ENCODE results near the gene SOCS7.
"Not testable (repeated sequence)": the region's sequence is repeated elsewhere in the genome, so short reads cannot be mapped to it uniquely, and the experiment has no call there.

Gene SOCS7

DNA sequence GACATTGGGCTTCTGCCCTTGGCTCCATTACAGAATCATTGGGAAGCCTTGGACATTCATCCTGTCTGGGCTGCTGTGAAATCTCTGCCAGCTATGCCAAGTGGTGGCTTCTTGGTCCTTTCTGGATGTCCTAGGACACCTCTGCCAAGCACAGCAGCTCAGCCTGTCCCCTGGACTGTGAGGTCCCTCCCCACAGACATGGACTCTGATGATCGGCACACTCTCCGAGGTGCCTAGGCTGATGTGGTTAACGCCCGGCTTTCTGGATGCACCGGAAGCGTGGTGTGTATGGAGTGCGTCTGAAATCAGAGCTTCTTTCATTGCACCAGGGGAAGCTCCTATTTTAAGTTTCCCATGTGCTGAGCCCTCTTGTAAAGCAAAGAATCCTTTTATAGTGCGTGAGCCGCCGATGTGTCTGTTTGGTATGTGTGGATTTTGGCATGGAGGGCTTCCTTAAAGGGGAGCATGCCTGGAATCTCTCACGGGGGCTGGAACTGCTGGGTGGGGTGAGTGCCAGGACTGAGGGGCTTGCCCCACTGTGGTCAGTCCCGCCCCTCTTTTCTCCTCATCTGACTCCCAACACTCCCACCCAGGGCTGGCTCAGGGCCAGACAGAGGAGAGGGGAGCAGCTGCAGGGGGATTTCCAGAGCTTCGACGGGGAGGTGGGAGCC lies 69.7 kb downstream of the SOCS7 start:
- DNase-seq (ENCODE audit: low read depth): no peak

DNA sequence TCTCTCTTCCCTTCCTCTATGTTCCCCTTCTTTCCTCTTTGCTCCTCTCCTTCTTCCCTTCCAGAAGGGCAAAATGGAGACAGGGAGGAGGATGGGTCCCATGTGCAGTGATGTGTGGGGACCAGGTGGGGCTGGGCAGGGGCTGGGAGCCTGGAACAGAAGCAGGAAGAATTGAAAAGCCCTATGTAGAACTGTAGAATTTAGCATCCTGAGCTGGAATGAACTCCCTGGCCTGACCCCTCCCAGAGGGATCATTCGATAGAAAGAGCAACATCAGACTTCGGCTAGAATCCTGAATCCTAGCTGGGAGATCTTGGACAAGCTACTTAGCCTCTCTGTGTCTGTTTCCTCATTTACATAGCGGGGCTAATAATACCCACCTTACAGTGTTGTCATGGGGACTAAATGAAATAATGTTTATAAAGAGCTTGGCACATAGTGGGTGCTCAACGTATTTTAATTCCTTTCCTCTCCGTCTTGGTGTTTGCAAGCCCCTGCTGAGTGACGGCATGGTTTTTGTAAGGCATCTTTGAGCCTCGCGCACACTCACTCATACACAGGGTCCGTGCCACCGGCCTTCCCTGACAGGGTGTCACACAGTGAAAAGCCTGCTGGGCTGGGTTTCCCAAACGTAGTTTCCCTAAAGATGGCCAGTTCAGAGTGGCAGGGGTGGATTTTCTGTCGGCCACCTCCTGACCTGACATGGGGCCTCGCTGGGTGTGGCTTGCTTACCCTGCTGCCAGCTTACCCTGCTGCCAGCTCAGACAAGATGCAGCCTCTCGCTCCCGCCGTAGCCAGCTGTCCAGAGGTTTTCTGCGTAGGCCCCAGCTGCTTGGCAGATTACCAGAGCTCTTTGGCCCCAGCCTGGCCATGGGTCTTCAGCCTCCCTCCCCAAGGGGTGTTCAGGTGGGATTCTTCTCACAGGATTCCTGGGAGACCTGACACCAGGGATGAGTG lies 70.5 kb downstream of the SOCS7 start:
- DNase-seq (ENCODE audit: low read depth): no peak

GRCh38 chr17:38424297-38424972 lies 72.8 kb downstream of the SOCS7 start:
- no peak for DNase-seq (ENCODE audit: low read depth)

GRCh38 chr17:38425031-38425430 lies 73.4 kb downstream of the SOCS7 start:
- DNase-seq (ENCODE audit: low read depth): no peak

DNA sequence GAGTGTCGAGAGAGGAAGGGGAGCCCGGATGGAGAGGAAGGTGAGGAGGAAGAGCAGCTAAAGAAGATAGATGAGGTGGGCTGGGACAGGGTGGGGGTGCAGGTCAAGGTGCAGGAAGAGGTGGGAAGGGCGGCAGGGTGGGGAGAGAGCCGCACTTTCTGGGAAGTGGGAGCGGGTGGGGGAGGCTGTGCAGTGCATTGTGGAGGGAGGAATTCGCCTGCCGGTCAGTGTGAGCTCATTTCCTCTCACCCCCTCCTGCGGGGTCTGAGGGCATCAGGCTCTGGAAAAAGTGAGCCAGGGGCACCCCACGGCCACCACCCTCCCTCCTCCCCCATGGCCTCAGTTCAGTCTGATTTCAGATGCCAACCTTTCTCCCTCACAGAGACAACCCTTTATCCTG lies 74.1 kb downstream of the SOCS7 start:
- DNase-seq (ENCODE audit: low read depth): no peak

- no peak for DNase-seq (ENCODE audit: low read depth)
Measured at GRCh38 chr17:38426441-38426840, 74.8 kb downstream of the SOCS7 start.

DNA sequence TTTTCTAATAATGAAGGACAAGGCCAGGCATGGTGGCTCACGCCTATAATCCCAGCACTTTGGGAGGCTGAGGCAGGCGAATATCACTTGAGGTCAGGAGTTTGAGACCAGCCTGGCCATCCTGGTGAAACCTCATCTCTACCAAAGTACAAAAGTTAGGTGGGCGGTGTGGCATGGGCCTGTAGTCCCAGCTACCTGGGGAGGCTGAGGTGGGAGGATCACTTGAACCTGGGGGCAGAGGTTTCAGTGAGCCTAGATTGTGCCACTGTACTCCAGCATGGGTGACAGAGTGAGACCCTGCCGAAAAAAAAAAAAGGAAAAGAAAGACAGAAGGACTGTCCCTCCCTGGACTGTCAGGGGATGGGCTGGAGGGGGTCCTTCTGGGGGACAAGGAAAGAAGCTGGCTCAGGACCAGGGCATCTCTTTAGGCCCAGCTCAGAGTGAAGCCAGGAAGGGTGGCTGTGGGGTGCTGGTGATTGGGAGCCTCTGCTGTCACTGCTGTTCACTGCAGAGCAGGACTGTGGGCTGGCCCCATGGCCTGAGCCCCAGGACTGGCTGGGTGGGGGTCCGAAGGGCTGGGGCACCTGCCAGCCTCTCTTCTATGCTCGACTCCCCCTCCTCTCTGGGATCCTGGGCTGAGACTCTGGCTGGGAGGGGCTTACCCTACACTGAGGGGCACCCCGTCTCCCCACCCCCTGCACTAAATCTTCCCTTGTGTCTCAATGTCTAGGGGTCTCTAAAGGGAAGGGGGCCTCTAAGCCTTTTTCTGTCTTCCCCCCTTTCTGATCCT lies 75.7 kb downstream of the SOCS7 start:
- no peak for DNase-seq (ENCODE audit: low read depth)

DNA sequence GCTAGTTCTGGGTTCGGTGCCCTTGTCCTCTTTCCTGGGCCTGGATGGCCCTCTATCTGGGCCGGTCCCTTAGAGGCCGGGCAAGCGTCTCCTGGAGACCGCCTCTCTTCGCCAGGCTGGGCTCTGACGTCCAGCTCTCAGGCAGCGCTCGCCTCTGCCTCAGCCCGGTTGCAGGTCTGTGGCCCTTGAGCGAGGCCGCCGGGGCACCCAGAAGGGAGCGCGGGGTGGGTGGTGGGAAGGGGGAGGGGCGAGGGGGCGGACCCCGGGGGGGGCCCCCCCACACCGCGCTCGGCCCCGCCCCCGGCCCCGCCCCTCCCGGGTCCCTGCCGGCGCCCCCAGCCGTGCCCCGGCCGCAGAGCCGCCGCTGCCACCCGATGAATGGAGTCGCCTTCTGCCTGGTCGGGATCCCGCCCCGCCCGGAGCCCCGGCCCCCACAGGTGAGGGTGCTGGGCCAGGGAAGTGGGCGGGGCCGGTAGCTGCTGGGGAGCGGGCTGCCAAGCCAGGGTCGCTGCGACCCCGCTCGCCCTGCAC lies 76.5 kb downstream of the SOCS7 start, which contains the start of gene ARHGAP23:
Gene ARHGAP23, plus strand, starts transcription at position 353 of the 531 bp plus-strand sequence. Its CDS starts 22 bp downstream, at position 375.
- no peak for DNase-seq (ENCODE audit: low read depth)

DNA sequence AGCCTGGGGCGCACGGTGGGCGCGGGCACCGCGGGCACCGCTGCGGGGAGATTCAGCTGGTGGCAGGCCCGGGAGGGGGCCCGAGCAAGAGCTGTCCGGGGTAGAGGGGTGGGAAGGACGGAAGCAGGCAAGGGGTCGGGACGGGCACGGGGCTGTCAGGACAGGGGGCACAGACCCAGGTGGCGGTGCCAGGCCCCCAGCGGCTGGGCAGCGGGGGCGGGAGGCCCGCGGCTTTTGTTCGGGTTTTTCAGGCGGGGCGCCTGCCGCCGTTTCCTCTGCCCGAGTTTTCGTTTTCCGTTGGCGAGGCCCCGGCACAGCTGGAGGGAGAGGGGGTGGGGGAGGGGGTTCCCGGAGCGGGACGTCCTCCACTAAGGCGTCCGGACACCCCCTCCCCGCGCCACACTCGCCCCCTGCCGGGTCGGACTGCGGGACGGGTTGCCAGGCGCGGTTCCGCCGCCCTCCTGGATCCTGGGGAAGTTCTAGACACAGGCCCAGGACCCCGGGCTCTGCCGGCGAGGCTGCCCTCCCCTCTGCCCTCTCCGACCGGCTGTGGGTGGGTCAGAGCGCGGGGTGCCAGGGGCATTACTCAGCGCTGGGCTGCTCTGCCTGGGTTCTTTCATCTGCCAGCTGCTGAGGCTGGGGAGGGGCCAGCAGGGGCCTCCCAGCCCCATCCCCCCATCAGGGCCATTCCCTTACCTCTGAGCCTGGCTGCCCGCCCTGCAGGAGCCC lies 77.2 kb downstream of the SOCS7 start:
- DNase-seq (ENCODE audit: low read depth): no peak

GRCh38 chr17:38429476-38430100 lies 77.9 kb downstream of the SOCS7 start:
- DNase-seq (ENCODE audit: low read depth): no peak

DNA sequence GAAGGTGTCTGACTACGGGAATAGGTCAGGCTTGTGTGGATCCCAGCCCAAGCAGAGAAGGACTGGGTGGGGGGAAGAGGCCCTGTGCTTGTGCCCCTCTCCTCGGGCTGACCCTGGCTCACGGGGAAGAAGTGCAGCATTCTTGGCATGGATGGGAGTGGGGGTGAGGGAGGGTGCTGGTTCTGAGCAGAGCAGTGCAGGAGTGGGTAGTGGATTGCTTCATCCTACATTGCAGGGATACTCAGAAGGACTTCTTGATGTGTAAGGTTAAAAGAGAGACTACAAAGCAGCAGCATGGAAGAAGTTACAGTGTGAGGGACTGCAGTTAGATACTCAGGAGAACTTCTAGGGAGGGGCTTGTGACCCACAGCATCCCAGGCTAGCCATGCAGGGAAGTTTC lies 78.7 kb downstream of the SOCS7 start:
- no peak for DNase-seq (ENCODE audit: low read depth)

DNA sequence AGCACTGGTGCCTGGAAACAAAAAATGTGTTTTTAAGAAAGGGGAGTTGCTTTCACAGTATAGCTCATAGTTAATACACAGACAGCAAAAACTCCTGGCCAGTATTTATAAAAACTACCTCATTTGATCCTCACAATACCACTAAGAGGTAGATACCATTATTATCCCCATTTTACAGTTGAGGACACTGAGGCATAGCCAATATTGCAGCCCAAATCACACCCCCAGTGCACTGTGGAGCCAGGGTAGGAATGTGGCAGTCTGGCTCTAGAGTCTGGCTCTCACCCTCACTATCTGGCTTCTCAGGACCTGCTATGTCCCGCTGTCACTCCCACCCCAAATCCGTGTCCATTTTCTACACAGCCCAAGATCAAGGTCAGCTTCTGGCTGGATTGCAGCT lies 79.2 kb downstream of the SOCS7 start:
- no peak for DNase-seq (ENCODE audit: low read depth)

DNA sequence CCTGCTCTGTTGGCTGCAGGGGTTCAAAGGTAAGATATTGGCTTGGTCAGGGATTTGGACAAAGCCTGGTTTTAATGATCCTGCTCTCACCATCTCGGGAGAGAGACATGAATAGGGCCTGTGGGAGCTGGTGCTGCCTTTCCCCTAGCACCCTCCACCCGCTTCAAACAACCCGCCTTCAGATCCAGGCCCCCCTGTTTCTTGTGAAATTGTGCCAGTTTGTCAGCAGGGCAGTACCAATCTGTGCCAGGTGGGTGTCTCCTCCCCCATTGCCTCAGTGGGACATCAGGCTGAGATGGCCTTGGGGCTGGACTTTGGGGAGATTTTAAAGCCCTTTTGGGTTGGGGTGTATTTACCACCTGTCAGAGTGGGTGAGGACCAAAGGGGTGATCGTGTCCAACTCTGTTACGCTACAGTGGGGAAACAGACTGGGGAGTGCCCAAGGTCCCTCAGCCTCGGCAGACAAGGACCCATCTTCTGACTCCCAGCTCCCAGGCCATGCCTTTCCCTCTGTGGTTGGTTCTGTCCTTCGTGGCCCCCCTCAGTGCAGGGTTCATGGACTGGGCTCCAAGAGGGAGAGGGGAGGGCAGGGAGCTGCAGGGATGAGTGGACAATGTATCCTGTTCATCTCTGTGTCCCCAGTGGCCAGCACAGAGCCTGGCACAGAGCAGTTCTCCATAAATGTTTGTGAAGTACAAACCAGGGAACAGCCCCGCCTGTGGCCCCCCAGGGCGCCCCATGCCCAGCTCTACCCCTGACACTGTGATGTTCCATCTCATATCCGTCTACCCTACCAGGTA lies 79.9 kb downstream of the SOCS7 start:
- no peak for DNase-seq (ENCODE audit: low read depth)

DNA sequence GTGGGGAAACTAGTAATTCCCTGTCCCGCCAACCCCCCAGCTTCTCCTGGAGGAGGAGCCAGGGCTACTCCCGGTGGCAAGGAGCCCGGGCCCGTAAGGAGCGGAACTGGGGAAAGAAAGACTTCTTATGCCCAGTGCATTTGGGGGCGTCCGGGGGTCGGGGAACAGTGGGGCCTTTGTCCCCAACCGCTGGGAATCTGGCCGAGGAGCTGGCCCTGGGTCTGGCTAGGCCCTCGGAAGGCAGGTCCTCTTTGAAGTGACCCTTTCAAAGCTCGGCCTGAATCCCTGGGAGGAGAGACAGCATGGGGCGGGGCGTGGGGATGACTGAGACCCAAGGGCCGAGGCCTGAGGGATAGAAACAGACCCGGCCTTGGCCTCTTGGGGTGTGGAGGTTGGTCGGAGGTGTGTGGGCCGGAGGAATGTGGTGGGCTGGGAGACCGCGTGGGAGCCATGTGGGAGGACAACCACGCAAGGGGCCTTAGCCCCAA lies 82.6 kb downstream of the SOCS7 start:
- DNase-seq (ENCODE audit: low read depth): no peak

- DNase-seq (ENCODE audit: low read depth): no peak
Measured at GRCh38 chr17:38435795-38436194, 84.2 kb downstream of the SOCS7 start.

DNA sequence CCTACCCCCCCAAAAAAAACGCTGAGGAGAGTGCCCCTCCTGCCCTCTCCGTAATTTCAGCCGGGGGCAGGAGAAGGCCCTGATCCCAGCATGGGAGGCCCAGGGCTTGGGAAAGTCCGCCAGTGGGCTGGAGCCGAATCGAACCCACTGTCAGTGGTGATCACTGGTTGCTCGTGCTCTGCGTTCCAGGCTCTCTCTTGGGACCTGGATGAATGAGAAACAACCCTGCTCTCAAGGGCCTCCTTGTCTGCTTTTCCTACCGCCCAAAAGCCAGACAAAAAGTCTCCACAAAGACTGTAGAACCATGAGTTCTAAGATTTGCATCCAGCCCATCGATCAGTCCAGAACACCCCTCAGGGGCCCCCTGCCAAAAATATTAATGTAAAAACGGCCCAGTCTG lies 84.7 kb downstream of the SOCS7 start:
- DNase-seq (ENCODE audit: low read depth): no peak

DNA sequence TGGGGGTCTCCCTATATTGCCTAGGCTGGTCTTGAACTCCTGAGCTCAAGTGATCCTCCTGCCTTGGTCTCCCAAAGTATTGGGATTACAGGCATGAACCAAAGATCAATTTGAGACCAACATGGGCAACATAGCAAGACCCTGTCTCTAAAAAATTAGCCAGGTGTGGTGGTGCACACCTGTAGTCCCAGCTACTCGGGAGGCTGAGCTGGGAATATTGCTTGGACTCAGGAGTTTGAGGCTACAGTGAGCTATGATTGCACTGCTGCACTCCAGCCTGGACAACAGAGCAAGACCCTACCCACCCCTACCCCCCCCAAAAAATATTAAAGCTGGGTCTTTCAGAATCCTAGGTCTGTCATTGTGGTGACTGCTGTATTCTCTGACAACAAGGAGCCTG lies 85.7 kb downstream of the SOCS7 start:
- DNase-seq (ENCODE audit: low read depth): not testable (repeated sequence)

DNA sequence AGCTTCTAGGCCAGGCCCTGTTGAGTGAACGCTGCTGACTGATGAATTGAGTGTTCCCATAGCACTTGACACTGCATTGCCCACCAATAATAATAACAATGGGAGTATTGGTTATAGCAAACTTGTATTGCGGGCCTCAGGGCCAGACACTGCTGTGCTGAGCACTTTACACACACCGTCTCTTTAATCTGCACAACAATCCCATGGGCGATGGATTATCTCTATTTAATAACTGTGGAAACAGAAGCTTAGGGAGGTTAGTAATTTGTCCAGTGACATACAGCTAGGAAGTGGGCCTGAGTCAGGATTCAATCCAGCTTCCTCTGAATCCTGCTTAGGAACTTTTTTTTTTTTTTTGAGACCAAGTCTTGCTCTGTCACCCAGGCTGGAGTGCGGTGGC lies 87.8 kb downstream of the SOCS7 start:
- no peak for DNase-seq (ENCODE audit: low read depth)

GRCh38 chr17:38440614-38441397 lies 89.2 kb downstream of the SOCS7 start:
- DNase-seq (ENCODE audit: low read depth): no peak

Measured in activated T-cell treated with anti-CD3 and anti-CD28 coated beads for 24 hours (primary cell).